GM12872 (cell line): ENCODE measurements around the gene PNPO.

ENCODE experiments used
- CTCF ChIP-seq: IDR thresholded peaks from 3 replicates; pipeline ENCODE4 v1.5.1; 2011; ENCODE audit warnings: low read depth, mild to moderate bottlenecking, low read length, moderate library complexity; ENCODE audit not compliant: insufficient read depth

Gene PNPO

GRCh38 chr17:47935961-47936360, 5.4 kb upstream of the PNPO start:
- TF ChIP-seq CTCF = no peak

GRCh38 chr17:47937941-47938340, 3.4 kb upstream of the PNPO start:
- TF ChIP-seq CTCF = no peak

GRCh38 chr17:47942096-47942510, 732 bp downstream of the PNPO start:
- no peak for TF ChIP-seq CTCF

GRCh38 chr17:47942568-47942967, 1.2 kb downstream of the PNPO start:
- TF ChIP-seq CTCF = no peak

GRCh38 chr17:47945080-47945479, 3.7 kb downstream of the PNPO start:
- no peak for TF ChIP-seq CTCF

- no peak for TF ChIP-seq CTCF
Observed at GRCh38 chr17:47945529-47946508, 4.4 kb downstream of the PNPO start.

GRCh38 chr17:47946516-47946915, 5.1 kb downstream of the PNPO start:
- no peak for TF ChIP-seq CTCF
